ENCODE data around the gene ANKRD34A. TPM values are rescaled to one million over a fixed set of nuclear protein-coding genes. Genes with fewer than 3 reads are reported as not detected.

Gene ANKRD34A
- total RNA-seq, 4 donors from 2014 or later: 0.54 to 3.7 TPM; not detected in 2

DNA sequence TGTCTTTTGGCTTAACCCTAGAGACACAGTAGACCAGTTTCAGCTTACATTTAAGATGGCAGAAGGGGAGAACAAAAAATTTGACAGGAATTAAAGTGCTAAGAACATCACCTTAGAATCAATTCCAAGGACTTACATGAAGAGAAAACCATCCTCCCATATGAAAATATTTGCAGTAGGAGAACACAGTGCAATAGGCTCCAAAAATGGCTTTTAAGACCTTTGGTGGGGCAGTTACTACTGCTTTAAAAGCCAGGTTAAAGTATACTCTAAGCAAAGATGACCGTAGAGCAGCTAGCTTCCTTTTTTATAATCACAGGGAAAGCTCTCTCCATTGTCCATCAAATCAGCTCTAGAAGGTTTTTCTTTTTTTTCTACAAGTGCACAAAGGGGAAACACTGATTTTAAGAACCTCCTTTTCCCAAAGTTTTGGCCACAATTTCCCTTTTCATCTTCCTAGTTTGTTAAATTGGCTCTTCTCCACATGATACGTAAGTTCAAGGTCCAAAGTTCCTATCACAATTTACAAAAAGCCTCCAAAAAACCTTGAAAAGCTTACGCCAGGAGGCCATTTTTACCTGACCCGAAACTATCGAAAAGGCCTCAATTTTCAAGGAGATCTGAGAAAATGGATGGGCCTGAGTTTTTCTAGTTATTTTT lies 28.7 kb upstream of the ANKRD34A start:
- TF ChIP-seq, protein P1, sequence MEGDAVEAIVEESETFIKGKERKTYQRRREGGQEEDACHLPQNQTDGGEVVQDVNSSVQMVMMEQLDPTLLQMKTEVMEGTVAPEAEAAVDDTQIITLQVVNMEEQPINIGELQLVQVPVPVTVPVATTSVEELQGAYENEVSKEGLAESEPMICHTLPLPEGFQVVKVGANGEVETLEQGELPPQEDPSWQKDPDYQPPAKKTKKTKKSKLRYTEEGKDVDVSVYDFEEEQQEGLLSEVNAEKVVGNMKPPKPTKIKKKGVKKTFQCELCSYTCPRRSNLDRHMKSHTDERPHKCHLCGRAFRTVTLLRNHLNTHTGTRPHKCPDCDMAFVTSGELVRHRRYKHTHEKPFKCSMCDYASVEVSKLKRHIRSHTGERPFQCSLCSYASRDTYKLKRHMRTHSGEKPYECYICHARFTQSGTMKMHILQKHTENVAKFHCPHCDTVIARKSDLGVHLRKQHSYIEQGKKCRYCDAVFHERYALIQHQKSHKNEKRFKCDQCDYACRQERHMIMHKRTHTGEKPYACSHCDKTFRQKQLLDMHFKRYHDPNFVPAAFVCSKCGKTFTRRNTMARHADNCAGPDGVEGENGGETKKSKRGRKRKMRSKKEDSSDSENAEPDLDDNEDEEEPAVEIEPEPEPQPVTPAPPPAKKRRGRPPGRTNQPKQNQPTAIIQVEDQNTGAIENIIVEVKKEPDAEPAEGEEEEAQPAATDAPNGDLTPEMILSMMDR (IDR thresholded peaks at IDR 0.05): no peak
- TF ChIP-seq POLR2A (IDR thresholded peaks at IDR 0.05): no peak
- Histone ChIP-seq H3K4me3 (peak overlapping the region; percentile 66 to 83 (median 72)), H3K27ac (peak overlapping the region; percentile 94 to 99 (median 98)), H3K9me3 (no peaks in the 10 kb centered on the region), H3K36me3 (peaks cover 4 to 34% (median 5%) of the 10 kb centered on the region in 3 donors), H3K4me1 (peaks cover 0 to 23% (median under 1%) of the 10 kb centered on the region in 4 donors), H3K27me3 (no peaks in the 10 kb centered on the region)
- DNase-seq: no peak

DNA sequence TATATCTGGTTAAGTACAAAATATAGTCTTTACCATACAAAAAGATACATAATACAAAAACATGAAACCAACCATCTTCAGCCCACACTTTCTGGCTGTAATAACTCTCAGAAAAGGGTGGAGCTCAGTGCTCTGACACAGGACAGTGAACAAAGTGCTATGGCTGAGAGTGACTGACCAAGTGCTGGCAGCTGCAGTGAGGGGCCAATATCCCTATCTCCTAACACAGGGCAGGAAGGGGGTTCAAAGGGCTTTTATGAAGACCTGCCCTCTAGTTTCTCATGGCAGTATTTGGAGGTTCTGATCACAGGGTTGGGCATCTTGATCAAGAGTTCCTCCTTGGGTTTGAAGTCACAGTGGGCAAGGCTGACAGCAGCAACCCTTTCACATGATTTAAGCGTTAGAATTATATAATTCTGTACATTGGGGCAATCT lies 28.1 kb upstream of the ANKRD34A start:
- Histone ChIP-seq H3K36me3 (peaks cover 4 to 34% (median 5%) of the 10 kb centered on the region in 3 donors), H3K9me3 (no peaks in the 10 kb centered on the region), H3K4me1 (peaks cover 0 to 19% (median 0%) of the 10 kb centered on the region in 4 donors), H3K27me3 (no peaks in the 10 kb centered on the region), H3K4me3 (peak overlapping the region; percentile 66 to 83 (median 72)), H3K27ac (peak overlapping the region; percentile 94 to 99 (median 98))
- TF ChIP-seq POLR2A (IDR thresholded peaks at IDR 0.05): peak; percentile 5 to 62
- TF ChIP-seq, protein P1 (IDR thresholded peaks at IDR 0.05): no peak
- peak in 2 of 3 donors; percentile 17 to 44 for DNase-seq

GRCh38 chr1:145991735-145992412 lies 27.5 kb upstream of the ANKRD34A start:
- Histone ChIP-seq H3K4me3 (peak overlapping the region; percentile 66 to 83 (median 72)), H3K9me3 (no peaks in the 10 kb centered on the region), H3K36me3 (peaks cover 4 to 34% (median 5%) of the 10 kb centered on the region in 3 donors), H3K27me3 (no peaks in the 10 kb centered on the region), H3K4me1 (peaks cover 0 to 19% (median 0%) of the 10 kb centered on the region in 4 donors), H3K27ac (peak overlapping the region; percentile 94 to 99 (median 98))
- TF ChIP-seq, protein P1 (IDR thresholded peaks at IDR 0.05): no peak
- TF ChIP-seq POLR2A (IDR thresholded peaks at IDR 0.05): peak; percentile 33 to 54
- DNase-seq: peak in 2 of 3 donors; percentile 60 to 73

DNA sequence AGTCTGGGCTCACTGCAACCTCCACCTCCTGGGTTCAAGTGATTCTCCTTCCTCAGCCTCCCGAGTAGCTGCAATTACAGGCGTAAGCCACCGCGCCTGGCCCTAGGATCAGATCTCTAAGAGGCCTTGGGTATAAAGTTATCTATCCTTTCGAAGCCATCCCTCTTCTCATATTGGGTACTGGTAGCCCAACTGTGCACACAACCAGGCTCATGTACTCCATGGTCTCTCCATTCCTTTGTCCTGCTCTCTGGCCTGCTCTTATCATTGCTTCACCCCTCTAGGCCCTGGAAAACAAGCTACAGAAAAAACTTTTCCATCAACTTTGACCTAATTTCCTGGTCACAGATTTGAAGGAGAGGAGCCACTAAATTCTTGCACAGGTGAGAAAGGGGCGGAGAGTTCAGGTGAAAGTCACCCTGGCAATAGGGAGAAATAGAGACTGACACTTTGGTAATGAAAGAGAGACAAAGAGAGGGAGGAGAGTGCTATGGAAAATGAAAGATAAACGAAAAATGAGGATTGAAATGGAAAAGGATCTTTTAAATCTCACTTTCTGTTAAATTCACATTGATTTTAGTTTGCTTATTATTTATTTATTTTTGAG lies 26.0 kb upstream of the ANKRD34A start:
- peaks cover 4 to 30% (median 5%) of the 10 kb centered on the region in 3 donors for H3K36me3 ChIP-seq
- peak; percentile 14 to 27 for TF ChIP-seq POLR2A (IDR thresholded peaks at IDR 0.05)
- TF ChIP-seq, protein P1 (IDR thresholded peaks at IDR 0.05): peak in 2 of 6 experiments; percentile 7 to 17
- peaks cover 0 to 30% (median 4%) of the 10 kb centered on the region in 4 donors for H3K4me1 ChIP-seq
- peak overlapping the region; percentile 1 to 99 (median 96) for H3K27ac ChIP-seq
- H3K9me3 ChIP-seq: no peaks in the 10 kb centered on the region
- H3K27me3 ChIP-seq: no peaks in the 10 kb centered on the region
- DNase-seq: peak in 2 of 3 donors; percentile 69 to 79
- no peak overlapping the region for H3K4me3 ChIP-seq

DNA sequence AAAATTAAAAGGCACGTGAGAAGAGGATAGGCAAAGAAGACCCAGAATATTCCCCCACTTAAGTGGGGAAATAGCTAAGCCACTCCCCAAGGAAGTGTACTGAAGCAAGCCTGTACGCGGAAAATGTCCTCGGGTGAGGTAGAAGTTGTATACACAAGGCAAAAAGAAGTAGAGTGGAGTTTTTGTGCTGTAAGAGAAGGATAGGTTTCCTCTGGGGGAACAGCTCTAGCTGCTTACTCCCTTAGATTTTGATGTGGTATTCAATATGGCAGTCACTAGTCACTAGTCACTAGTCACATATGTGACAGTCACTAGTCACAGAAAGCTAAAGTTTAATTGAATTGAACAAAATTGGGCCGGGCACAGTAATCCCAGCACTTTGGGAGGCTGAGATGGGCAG lies 24.4 kb upstream of the ANKRD34A start:
- TF ChIP-seq POLR2A (IDR thresholded peaks at IDR 0.05): peak in 1 of 2 donors; percentile 14
- TF ChIP-seq, protein P1 (IDR thresholded peaks at IDR 0.05): no peak
- Histone ChIP-seq H3K27ac (peak overlapping the region in 3 of 4 donors; percentile 15 to 94 (median 64)), H3K4me1 (peaks cover 0 to 45% (median 13%) of the 10 kb centered on the region in 4 donors), H3K36me3 (peaks cover 0 to 14% (median 4%) of the 10 kb centered on the region in 3 donors), H3K4me3 (no peak overlapping the region), H3K27me3 (no peaks in the 10 kb centered on the region), H3K9me3 (no peaks in the 10 kb centered on the region)
- peak in 2 of 3 donors; percentile 42 to 48 for DNase-seq
